Aorta (tissue), 5 donors: ENCODE measurements around the gene COQ2. TPM values are rescaled to one million over a fixed set of nuclear protein-coding genes. Genes with fewer than 3 reads are reported as not detected.
"Not testable (repeated sequence)": the region's sequence is repeated elsewhere in the genome, so short reads cannot be mapped to it uniquely, and the experiment has no call there.

Experiments used
- ATAC-seq: fragments of 200-7000 bp; cut with Tn5 transposase; one replicate; pipeline ENCODE4 v1.9.1; 2022; ENCODE audit warnings: moderate library complexity; ENCODE audit not compliant: low FRiP score
- DNase-seq, 2 donors: peaks; one replicate each; pipeline ENCODE4 v3.0.0-alpha.2; 2020
- H3K27ac ChIP-seq, 2 donors: one replicate each; pipeline ENCODE4 v1.5.1; 2013; ENCODE audit warnings: low read length in 2 of 2, mild to moderate bottlenecking in 2 of 2, moderate library complexity in 2 of 2, control low read depth in 1 of 2, inconsistent platforms in 1 of 2, low read depth in 1 of 2
- H3K27me3 ChIP-seq, 2 donors: one replicate each; pipeline ENCODE4 v1.6.1; 2013; ENCODE audit warnings: control low read depth in 1 of 2, low read length in 1 of 2, mild to moderate bottlenecking in 1 of 2, moderate library complexity in 1 of 2; ENCODE audit not compliant: insufficient read depth in 2 of 2, control insufficient read depth in 1 of 2
- H3K36me3 ChIP-seq, 2 donors: one replicate each; pipeline ENCODE4 v1.6.1; 2013; ENCODE audit warnings: control low read depth in 1 of 2, low read length in 1 of 2, mild to moderate bottlenecking in 1 of 2; ENCODE audit not compliant: insufficient read depth in 2 of 2, control insufficient read depth in 1 of 2
- H3K4me1 ChIP-seq, 2 donors: one replicate each; pipeline ENCODE4 v1.6.1; 2013; ENCODE audit warnings: low read length in 2 of 2, control low read depth in 1 of 2, mild to moderate bottlenecking in 1 of 2, moderate library complexity in 1 of 2; ENCODE audit not compliant: insufficient read depth in 2 of 2, control insufficient read depth in 1 of 2
- H3K4me3 ChIP-seq, 2 donors: one replicate each; pipeline ENCODE4 v1.5.1; 2013; ENCODE audit warnings: low read length in 2 of 2, control low read depth in 1 of 2, mild to moderate bottlenecking in 1 of 2
- H3K9me3 ChIP-seq: one replicate; pipeline ENCODE4 v1.6.1; 2013; ENCODE audit warnings: mild to moderate bottlenecking, low read length; ENCODE audit not compliant: control insufficient read depth
- WGBS, 2 donors: extraction: QIAGEN DNeasy Blood & Tissue Kit; methylation state at CpG; one replicate each; pipeline ENCODE4 v1.1.7; 2013; 5-methylcytosine and 5-hydroxymethylcytosine counted together
- intact Hi-C, 2 donors: fragments of 100-400 bp; cut with DNase I; formaldehyde crosslinking; loops; one replicate each; pipeline versions ENCODE4 v1.14.2 to v1.15.0; 2022
- polyA plus RNA-seq, 2 donors: library from polyadenylated mRNA; stranded (reverse); fragments of 200-250 nt; gene quantifications; one replicate each; pipeline ENCODE4 v1.2.3, GENCODE V29; 2013
- total RNA-seq, 2 donors: library from RNA; stranded (reverse); fragmentation: NEBNext Ultra II Directional; extraction: Animal tissue kit (Norgen Biotek cat#: 25700); gene quantifications; one replicate each; pipeline ENCODE4 v1.2.1, GENCODE V29; 2021
- donor health status: healthy with polysubstance abuse.
- donor health status: Bipolar disorder and iron deficiency.
- donor health status: DM: no; HTN: no; CAD: no.
- donor health status: DM: no; HTN: no; CAD: no.
- donor health status: DM: yes; HTN: yes; CAD: no.

COQ2 gene
- total and polyA plus RNA-seq, 4 donors: 1.8 to 7.6 (median 5.1) TPM

DNA sequence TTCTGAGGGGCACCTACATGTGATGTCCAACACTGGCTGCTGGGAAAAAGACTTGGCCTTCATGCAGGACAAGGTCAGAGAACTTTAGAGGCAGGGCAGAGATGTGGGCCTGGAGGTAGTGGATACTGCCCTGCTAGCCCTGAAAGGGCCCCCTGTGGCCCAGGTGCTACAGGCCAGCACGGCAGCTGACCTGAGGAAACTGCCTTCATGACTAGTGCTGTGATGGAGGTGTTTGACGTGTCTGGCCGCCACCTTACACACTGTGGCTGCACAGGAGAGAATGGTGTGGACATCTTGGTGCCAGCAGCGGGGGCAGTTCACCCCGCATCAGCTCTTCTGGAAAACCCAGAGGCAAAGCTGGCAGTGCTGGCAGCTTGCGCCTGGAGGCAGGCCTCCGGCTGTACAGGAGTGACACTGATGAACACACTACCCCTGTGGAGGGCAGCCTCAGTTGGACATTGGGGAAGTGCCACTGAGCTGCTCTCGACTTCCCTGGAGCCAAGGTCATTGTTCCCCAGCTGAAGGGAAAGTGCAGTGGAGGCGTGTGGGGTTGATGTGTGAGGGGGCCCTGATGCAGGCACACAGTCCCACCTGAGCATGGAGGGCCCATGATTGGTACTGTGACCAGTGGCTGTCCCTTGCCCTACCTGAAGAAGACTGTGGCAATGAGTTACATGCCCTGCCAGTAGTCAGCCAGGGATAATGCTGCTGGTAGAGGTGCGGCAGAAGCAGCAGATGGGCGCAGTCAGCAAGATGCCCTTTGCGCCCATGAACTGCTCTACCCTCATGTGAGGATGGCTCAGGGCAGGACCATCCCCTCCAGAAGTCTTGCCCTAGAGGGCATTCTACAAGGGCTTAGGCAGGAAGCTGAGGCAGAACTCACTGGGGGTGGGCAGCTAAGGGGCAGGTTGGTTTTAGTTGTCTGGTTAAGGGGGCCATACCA, 36.9 kb downstream of the COQ2 start:
- ATAC-seq: peak; percentile 46

DNA sequence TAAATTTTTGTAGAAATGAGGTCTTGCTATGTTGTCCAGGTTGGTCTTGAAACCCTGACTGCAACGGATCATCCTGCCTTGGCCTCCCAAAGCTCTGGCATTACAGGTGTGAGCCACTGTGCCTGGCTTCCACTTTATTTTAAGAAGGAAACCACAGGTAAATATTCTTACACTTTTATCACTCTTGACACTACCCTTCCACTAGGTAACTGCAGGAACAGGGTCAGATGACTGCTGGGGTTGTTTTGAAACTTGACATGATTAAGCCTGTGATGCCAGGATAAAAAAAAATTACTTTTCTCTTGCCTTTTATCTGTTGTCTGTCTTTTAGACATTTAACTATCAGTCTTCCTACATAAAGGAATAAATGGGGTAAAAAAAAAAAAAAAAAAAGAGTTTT, 43.5 kb downstream of the COQ2 start:
- intact Hi-C loops: no loop called here
- Histone ChIP-seq H3K9me3 (no peaks in the 10 kb centered on the region), H3K36me3 (no peaks in the 10 kb centered on the region), H3K27ac (no peak overlapping the region), H3K4me1 (peaks cover 0 to 3% of the 10 kb centered on the region in 2 donors), H3K4me3 (no peak overlapping the region), H3K27me3 (no peaks in the 10 kb centered on the region)
- no peak for DNase-seq
- ATAC-seq: no peak
- WGBS, 2 donors: 89 to 95% methylated on average over 1 of the region's 1 CpG

More for the DNA sequence above, 36.9 kb downstream of the COQ2 start:
- Histone ChIP-seq H3K36me3 (no peaks in the 10 kb centered on the region), H3K4me3 (no peak overlapping the region), H3K27ac (no peak overlapping the region), H3K9me3 (no peaks in the 10 kb centered on the region), H3K27me3 (no peaks in the 10 kb centered on the region), H3K4me1 (no peaks in the 10 kb centered on the region)
- intact Hi-C loops: no loop called here
- no peak for DNase-seq
- WGBS, 2 donors: 93 to 95% methylated on average over 12 of the region's 12 CpGs

GRCh38 chr4:83240379-83240875, 44.2 kb downstream of the COQ2 start:
- intact Hi-C loops: no loop called here
- H3K9me3 ChIP-seq: no peaks in the 10 kb centered on the region
- WGBS, 2 donors: 81 to 86% methylated on average over 4 of the region's 4 CpGs
- DNase-seq (no peak), ATAC-seq (no peak)
- H3K4me1 ChIP-seq: peaks cover 0 to 3% of the 10 kb centered on the region in 2 donors
- H3K4me3 ChIP-seq: no peak overlapping the region
- no peaks in the 10 kb centered on the region for H3K27me3 ChIP-seq
- H3K36me3 ChIP-seq: no peaks in the 10 kb centered on the region
- H3K27ac ChIP-seq: no peak overlapping the region

- H3K4me3 ChIP-seq: no peak overlapping the region
- H3K9me3 ChIP-seq: no peaks in the 10 kb centered on the region
- intact Hi-C loops: no loop called here
- no peaks in the 10 kb centered on the region for H3K36me3 ChIP-seq
- no peak for DNase-seq
- WGBS, 2 donors: 89 to 90% methylated on average over 4 of the region's 4 CpGs
- H3K27me3 ChIP-seq: no peaks in the 10 kb centered on the region
- ATAC-seq: no peak
- H3K27ac ChIP-seq: no peak overlapping the region
- peaks cover 0 to 3% of the 10 kb centered on the region in 2 donors for H3K4me1 ChIP-seq
Measured at GRCh38 chr4:83238393-83239248, 46.0 kb downstream of the COQ2 start.

DNA sequence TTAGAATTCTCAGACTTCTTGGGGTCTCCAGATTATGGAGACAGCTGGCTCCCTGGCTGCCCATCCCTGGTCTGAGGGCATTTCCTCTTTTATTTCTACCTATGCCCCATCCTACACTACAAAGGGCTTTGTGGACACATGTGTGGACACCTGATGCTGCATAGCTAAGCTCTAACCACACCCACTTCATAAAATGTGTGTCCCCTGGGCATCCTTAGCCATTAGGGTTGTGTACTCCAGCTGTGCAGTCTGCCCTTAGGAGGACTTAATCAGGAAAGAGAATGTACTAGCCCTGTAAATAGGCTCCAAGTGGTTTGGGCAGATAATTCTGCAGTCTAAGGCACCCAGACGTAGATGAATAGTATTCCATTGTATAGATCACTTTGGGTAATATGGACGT, 47.0 kb downstream of the COQ2 start:
- WGBS, 2 donors: 82 to 88% methylated on average over 2 of the region's 2 CpGs
- intact Hi-C loops: no loop called here
- Histone ChIP-seq H3K36me3 (no peaks in the 10 kb centered on the region), H3K4me1 (peaks cover 0 to 3% of the 10 kb centered on the region in 2 donors), H3K9me3 (no peaks in the 10 kb centered on the region), H3K27me3 (no peaks in the 10 kb centered on the region), H3K27ac (no peak overlapping the region), H3K4me3 (no peak overlapping the region)
- no peak for ATAC-seq
- no peak for DNase-seq

GRCh38 chr4:83235645-83236133, 48.9 kb downstream of the COQ2 start:
- H3K9me3 ChIP-seq, H3K27ac ChIP-seq, H3K4me1 ChIP-seq, DNase-seq, ATAC-seq, H3K27me3 ChIP-seq, intact Hi-C loops, H3K36me3 ChIP-seq, H3K4me3 ChIP-seq: not testable (repeated sequence)
- 85 to 92% methylated on average over 3 of the region's 3 CpGs for WGBS, 2 donors

DNA sequence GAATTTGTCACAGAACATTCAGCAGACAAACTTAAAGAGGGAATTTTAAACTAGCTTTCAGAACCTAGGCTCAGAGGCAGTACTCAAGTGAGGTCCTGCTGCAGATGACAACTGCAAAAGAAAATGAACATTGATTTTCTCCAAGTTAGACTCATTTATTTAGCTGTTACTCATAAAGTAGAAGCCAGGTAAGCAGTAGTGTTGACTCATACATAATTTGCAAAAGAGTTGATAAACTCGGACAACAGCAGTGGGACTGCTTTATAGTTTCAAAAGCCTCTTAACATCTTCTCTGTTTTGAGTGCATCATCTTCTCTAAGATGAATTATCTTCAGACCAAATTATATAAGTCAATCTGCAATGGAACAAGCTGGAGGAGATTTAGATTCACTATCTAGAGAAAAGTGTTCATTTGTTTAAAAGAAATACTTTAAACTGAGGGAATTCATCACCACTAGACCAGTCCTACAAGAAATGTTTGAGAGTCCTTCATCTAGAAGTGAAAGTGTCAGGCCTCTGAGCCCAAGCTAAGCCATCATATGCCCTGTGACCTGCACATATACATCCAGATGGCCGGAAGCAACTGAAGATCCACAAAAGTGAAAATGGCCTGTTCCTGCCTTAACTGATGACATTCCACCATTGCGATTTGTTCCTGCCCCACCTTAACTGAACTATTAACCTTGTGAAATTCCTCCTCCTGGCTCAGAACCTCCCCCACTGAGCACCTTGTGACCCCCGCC, 49.5 kb downstream of the COQ2 start:
- H3K4me3 ChIP-seq: no peak overlapping the region
- no peaks in the 10 kb centered on the region for H3K9me3 ChIP-seq
- H3K4me1 ChIP-seq: peaks cover 0 to 3% of the 10 kb centered on the region in 2 donors
- H3K36me3 ChIP-seq: no peaks in the 10 kb centered on the region
- intact Hi-C loops: no loop called here
- no peak for DNase-seq
- no peak overlapping the region for H3K27ac ChIP-seq
- H3K27me3 ChIP-seq: no peaks in the 10 kb centered on the region
- 89 to 90% methylated on average over 4 of the region's 4 CpGs for WGBS, 2 donors
- no peak for ATAC-seq

- 86 to 89% methylated on average over 3 of the region's 3 CpGs for WGBS, 2 donors
- H3K36me3 ChIP-seq, H3K9me3 ChIP-seq, DNase-seq, H3K4me1 ChIP-seq, H3K27me3 ChIP-seq, H3K27ac ChIP-seq, intact Hi-C loops, ATAC-seq, H3K4me3 ChIP-seq: not testable (repeated sequence)
Measured at GRCh38 chr4:83234387-83234786, 50.2 kb downstream of the COQ2 start.
